Neural cell (in vitro differentiated cells): ENCODE measurements around the gene PITPNB. TPM values are rescaled to one million over a fixed set of nuclear protein-coding genes. Genes with fewer than 3 reads are reported as not detected.

Source experiments
- H2AFZ ChIP-seq: fragments of 200-600, 300-800 bp; sonication (generic), shearing (Covaris generic); 2 replicates; pipeline ENCODE4 v1.6.0; 2014; ENCODE audit warnings: low read depth, mild to moderate bottlenecking, antibody characterized with exemption, low read length, moderate library complexity
- H3F3A ChIP-seq: fragments of 200-600 bp; shearing (Covaris generic); 2 replicates; pipeline ENCODE4 v1.6.1; 2016; ENCODE audit warnings: mild to moderate bottlenecking, moderate library complexity, mixed read lengths, antibody characterized with exemption, low read length; ENCODE audit not compliant: insufficient read depth, poor library complexity, severe bottlenecking
- H3K27ac ChIP-seq: fragments of 200-600, 300-800 bp; sonication (generic), shearing (Covaris generic); 2 replicates; pipeline ENCODE4 v1.5.1; 2014; ENCODE audit warnings: mild to moderate bottlenecking, low read length, moderate library complexity
- H3K27me3 ChIP-seq: fragments of 300-800, 200-600 bp; sonication (generic), shearing (Covaris generic); 2 replicates; pipeline ENCODE4 v1.6.0; 2014; ENCODE audit warnings: mild to moderate bottlenecking, low read depth, low read length, moderate library complexity; ENCODE audit not compliant: insufficient read depth
- H3K36me3 ChIP-seq: fragments of 300-800, 200-600 bp; sonication (generic), shearing (Covaris generic); 2 replicates; pipeline ENCODE4 v1.5.1; 2014; ENCODE audit warnings: mild to moderate bottlenecking, antibody characterized with exemption, low read length, moderate library complexity; ENCODE audit not compliant: insufficient read depth
- H3K4me2 ChIP-seq: fragments of 300-800, 200-600 bp; sonication (generic), shearing (Covaris generic); 2 replicates; pipeline ENCODE4 v1.6.0; 2014; ENCODE audit warnings: mild to moderate bottlenecking, low read length
- H3K4me3 ChIP-seq: fragments of 300-800, 200-600 bp; sonication (generic), shearing (Covaris generic); 2 replicates; pipeline ENCODE4 v1.5.1; 2014; ENCODE audit warnings: mild to moderate bottlenecking, low read length, moderate library complexity
- H3K79me2 ChIP-seq: fragments of 200-600 bp; shearing (Covaris generic); replicated peaks from 2 replicates; pipeline ENCODE4 v1.6.0; 2014; ENCODE audit warnings: mild to moderate bottlenecking, low read length, moderate library complexity; ENCODE audit not compliant: insufficient read depth
- H3K9ac ChIP-seq: fragments of 300-800, 200-600 bp; sonication (generic), shearing (Covaris generic); 2 replicates; pipeline ENCODE4 v1.6.1; 2016; ENCODE audit warnings: mild to moderate bottlenecking, low read length, mixed read lengths
- H3K9me2 ChIP-seq: fragments of 200-600 bp; shearing (Covaris generic); 2 replicates; pipeline ENCODE4 v1.6.1; 2016; ENCODE audit warnings: mild to moderate bottlenecking, low read length, mixed read lengths; ENCODE audit not compliant: insufficient read depth
- H3K9me3 ChIP-seq: fragments of 200-600, 300-800 bp; sonication (generic), shearing (Covaris generic); 2 replicates; pipeline ENCODE4 v1.6.1; 2016; ENCODE audit warnings: mild to moderate bottlenecking, mixed run types, low read length, moderate library complexity, mixed read lengths
- H4K20me1 ChIP-seq: fragments of 200-600 bp; shearing (Covaris generic); 2 replicates; pipeline ENCODE4 v1.6.1; 2016; ENCODE audit warnings: mild to moderate bottlenecking, mixed run types; ENCODE audit not compliant: insufficient read depth
- EP300 ChIP-seq: fragments of 450-650 bp; conservative IDR thresholded peaks from 2 replicates; pipeline ENCODE4 v1.6.1; 2014; ENCODE audit warnings: antibody characterized with exemption, mild to moderate bottlenecking, moderate library complexity; ENCODE audit not compliant: poor library complexity, severe bottlenecking
- EZH2 ChIP-seq: fragments of 200-600, 300-800 bp; shearing (Covaris generic), sonication (generic); IDR thresholded peaks from 2 replicates; pipeline ENCODE4 v1.6.1; 2014; ENCODE audit warnings: antibody characterized with exemption, low read length, borderline replicate concordance, mild to moderate bottlenecking; ENCODE audit not compliant: insufficient read depth, poor library complexity, severe bottlenecking
- MXI1 ChIP-seq: fragments of 450-650 bp; conservative IDR thresholded peaks from 2 replicates; pipeline ENCODE4 v1.6.1; 2014; ENCODE audit warnings: antibody characterized with exemption, mild to moderate bottlenecking; ENCODE audit not compliant: poor library complexity, severe bottlenecking
- POLR2AphosphoS5 ChIP-seq: IDR thresholded peaks from 2 replicates; pipeline ENCODE4 v1.6.1; 2012
- RAD21 ChIP-seq: fragments of 450-650 bp; conservative IDR thresholded peaks from 2 replicates; pipeline ENCODE4 v1.6.1; 2014; ENCODE audit warnings: antibody characterized with exemption, mild to moderate bottlenecking, moderate library complexity
- SMC3 ChIP-seq: fragments of 450-650 bp; conservative IDR thresholded peaks from 2 replicates; pipeline ENCODE4 v1.6.1; 2014; ENCODE audit warnings: antibody characterized with exemption, mild to moderate bottlenecking, moderate library complexity; ENCODE audit not compliant: poor library complexity
- TAF1 ChIP-seq: IDR thresholded peaks from 2 replicates; pipeline ENCODE4 v1.6.1; 2012; ENCODE audit warnings: low read depth
- polyA plus RNA-seq: library from polyadenylated mRNA; depleted of rRNA; stranded (reverse); fragments of >200 nt; gene quantifications from 2 replicates; pipeline ENCODE4 v1.2.3, GENCODE V29; 2014
- TF ChIP-seq, protein P1 (sequence below): IDR thresholded peaks from 2 replicates; pipeline ENCODE4 v1.6.1; 2012; ENCODE audit warnings: borderline replicate concordance
- TF ChIP-seq, protein P2 (sequence below): fragments of 450-650 bp; IDR thresholded peaks from 2 replicates; pipeline ENCODE4 v1.5.1; 2014; ENCODE audit warnings: antibody characterized with exemption, mild to moderate bottlenecking, moderate library complexity; ENCODE audit not compliant: poor library complexity, severe bottlenecking

Gene PITPNB
- polyA plus RNA-seq, 1 donor from 2014 or later, result 44.8 TPM

DNA sequence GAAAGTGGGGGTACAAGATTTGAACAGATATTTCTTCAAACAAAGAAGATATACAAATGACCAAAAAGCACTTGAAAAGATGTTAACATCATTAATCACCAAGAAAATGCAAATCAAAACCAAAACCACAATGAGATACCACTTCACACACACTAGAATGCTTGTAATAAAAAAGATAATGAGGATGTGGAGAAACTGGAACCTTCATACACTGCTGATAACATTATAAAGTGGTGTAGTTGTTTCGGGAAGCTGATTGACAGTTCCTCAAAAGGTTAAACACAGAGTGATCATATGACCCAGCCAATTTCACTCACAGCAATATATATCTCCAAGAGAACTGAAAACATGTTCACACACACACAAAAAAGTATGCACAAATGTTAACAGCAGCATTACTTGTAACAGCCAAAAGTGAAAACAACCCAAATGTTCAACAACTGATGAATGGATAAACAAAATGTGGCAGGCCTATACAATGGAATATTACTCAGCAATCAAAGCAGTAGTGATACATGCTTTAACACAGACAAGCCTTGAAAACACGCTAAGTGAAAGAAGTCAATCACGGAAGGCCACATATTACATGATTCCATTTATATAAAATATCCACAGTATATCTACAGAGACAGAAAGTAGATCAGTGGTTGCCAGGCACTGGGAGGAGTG lies 15.1 kb downstream of the PITPNB start:
- Histone ChIP-seq H3K4me3 (no peak overlapping the region), H3K9ac (no peak overlapping the region), H3K9me2 (no peaks in the 10 kb centered on the region), H3K27ac (no peak overlapping the region), H2AFZ (no peak overlapping the region), H3K27me3 (no peaks in the 10 kb centered on the region), H3K79me2 (no peaks in the 10 kb centered on the region), H3K36me3 (no peaks in the 10 kb centered on the region), H3F3A (no peaks in the 10 kb centered on the region), H4K20me1 (no peaks in the 10 kb centered on the region), H3K9me3 (no peaks in the 10 kb centered on the region), H3K4me2 (no peak overlapping the region)
- no peak for TF ChIP-seq EP300
- no peak for TF ChIP-seq TAF1
- TF ChIP-seq, protein P1, sequence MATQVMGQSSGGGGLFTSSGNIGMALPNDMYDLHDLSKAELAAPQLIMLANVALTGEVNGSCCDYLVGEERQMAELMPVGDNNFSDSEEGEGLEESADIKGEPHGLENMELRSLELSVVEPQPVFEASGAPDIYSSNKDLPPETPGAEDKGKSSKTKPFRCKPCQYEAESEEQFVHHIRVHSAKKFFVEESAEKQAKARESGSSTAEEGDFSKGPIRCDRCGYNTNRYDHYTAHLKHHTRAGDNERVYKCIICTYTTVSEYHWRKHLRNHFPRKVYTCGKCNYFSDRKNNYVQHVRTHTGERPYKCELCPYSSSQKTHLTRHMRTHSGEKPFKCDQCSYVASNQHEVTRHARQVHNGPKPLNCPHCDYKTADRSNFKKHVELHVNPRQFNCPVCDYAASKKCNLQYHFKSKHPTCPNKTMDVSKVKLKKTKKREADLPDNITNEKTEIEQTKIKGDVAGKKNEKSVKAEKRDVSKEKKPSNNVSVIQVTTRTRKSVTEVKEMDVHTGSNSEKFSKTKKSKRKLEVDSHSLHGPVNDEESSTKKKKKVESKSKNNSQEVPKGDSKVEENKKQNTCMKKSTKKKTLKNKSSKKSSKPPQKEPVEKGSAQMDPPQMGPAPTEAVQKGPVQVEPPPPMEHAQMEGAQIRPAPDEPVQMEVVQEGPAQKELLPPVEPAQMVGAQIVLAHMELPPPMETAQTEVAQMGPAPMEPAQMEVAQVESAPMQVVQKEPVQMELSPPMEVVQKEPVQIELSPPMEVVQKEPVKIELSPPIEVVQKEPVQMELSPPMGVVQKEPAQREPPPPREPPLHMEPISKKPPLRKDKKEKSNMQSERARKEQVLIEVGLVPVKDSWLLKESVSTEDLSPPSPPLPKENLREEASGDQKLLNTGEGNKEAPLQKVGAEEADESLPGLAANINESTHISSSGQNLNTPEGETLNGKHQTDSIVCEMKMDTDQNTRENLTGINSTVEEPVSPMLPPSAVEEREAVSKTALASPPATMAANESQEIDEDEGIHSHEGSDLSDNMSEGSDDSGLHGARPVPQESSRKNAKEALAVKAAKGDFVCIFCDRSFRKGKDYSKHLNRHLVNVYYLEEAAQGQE, result no peak
- no peak for TF ChIP-seq SMC3
- TF ChIP-seq MXI1, result no peak
- TF ChIP-seq RAD21, result no peak
- no peak for TF ChIP-seq POLR2AphosphoS5
- TF ChIP-seq, protein P2, sequence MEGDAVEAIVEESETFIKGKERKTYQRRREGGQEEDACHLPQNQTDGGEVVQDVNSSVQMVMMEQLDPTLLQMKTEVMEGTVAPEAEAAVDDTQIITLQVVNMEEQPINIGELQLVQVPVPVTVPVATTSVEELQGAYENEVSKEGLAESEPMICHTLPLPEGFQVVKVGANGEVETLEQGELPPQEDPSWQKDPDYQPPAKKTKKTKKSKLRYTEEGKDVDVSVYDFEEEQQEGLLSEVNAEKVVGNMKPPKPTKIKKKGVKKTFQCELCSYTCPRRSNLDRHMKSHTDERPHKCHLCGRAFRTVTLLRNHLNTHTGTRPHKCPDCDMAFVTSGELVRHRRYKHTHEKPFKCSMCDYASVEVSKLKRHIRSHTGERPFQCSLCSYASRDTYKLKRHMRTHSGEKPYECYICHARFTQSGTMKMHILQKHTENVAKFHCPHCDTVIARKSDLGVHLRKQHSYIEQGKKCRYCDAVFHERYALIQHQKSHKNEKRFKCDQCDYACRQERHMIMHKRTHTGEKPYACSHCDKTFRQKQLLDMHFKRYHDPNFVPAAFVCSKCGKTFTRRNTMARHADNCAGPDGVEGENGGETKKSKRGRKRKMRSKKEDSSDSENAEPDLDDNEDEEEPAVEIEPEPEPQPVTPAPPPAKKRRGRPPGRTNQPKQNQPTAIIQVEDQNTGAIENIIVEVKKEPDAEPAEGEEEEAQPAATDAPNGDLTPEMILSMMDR, result no peak
- TF ChIP-seq EZH2, result no peak

DNA sequence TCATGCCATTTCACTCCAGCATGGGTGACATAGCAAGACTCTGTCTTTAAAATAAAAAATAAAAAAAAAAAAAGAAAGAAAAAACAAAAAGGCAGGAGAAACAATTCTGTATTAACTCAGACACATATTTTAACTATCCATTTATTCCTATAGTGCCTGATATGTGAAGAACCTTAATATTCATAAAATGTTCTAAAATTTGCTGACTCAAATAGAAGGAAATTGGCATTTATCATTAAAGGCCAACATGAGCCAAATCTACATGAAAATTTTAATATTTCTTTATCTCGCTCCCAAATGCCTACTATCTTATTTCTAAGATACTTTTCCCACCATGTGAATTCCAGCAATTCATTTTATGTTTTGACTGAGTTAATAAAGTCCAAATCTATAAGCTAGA lies 18.9 kb downstream of the PITPNB start:
- H4K20me1 ChIP-seq, result no peaks in the 10 kb centered on the region
- no peaks in the 10 kb centered on the region for H3K36me3 ChIP-seq

More for the DNA sequence above, 18.9 kb downstream of the PITPNB start:
- Histone ChIP-seq H2AFZ (no peak overlapping the region), H3K4me2 (no peak overlapping the region), H3K9me3 (no peaks in the 10 kb centered on the region), H3K79me2 (no peaks in the 10 kb centered on the region), H3K27ac (no peak overlapping the region), H3K9ac (no peak overlapping the region), H3K27me3 (no peaks in the 10 kb centered on the region), H3K4me3 (no peak overlapping the region), H3F3A (no peaks in the 10 kb centered on the region), H3K9me2 (no peaks in the 10 kb centered on the region)
- no peak for TF ChIP-seq RAD21
- no peak for TF ChIP-seq MXI1
- no peak for TF ChIP-seq TAF1
- no peak for TF ChIP-seq POLR2AphosphoS5
- TF ChIP-seq, protein P1, result no peak
- no peak for TF ChIP-seq EP300
- no peak for TF ChIP-seq EZH2
- TF ChIP-seq SMC3, result no peak
- TF ChIP-seq, protein P2, result no peak
